Fibroblast of skin of right biceps (primary cell): Measurements from ENCODE around the gene PGM5.

ENCODE experiments used
- DNase-seq: peaks from one replicate; pipeline ENCODE4 v3.0.0-alpha.2; 2013

PGM5 gene

DNA sequence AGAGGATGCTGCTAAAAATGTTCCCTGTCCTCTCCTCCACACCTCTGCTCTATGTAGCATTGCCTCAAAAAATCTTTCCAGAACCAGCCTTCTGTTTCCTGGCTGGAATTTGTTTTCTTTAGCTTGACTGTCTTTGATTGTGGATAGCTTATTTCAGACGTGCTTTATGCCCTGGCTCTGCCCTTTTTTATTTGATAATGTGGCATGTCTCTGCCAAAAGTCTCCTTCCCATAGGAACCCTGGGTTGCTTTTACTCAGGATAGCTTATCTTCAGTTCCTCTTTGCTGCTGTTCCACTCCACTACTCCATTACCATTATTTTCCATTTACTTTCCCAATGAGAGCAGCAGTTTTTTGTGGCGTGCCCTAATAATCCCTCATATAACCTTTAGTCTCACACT is 185.2 kb downstream of the PGM5 start:
- no peak for DNase-seq

DNA sequence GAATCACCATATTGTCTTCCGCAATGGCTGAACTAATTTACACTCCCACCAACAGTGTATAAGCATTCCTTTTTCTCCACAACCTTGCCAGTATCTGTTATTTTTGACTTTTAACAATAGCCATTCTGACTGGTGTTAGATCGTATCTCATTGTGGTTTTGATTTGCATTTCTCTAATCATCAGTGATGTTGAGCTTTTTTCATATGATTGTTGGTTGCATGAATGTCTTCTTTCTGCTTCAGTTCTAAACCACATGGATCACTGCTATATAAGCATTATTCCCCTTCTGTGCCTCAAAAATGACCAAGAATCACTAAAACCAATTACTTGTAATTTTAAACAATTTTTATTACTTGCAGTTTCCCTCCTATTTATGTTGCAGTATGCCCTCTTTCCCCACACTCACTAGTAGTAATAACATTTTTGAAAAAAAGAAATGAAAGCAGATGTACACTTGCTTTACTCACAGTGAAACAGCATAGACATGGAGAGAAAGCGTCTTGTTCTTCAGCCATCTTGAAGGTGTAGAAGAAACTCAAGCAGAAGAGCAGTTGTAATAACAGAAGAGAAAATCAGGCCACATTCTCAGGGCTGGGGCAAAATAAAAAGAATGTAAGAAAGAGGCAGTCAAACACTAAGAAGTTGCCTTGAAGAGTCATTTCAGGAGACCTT is 188.8 kb downstream of the PGM5 start:
- no peak for DNase-seq

DNA sequence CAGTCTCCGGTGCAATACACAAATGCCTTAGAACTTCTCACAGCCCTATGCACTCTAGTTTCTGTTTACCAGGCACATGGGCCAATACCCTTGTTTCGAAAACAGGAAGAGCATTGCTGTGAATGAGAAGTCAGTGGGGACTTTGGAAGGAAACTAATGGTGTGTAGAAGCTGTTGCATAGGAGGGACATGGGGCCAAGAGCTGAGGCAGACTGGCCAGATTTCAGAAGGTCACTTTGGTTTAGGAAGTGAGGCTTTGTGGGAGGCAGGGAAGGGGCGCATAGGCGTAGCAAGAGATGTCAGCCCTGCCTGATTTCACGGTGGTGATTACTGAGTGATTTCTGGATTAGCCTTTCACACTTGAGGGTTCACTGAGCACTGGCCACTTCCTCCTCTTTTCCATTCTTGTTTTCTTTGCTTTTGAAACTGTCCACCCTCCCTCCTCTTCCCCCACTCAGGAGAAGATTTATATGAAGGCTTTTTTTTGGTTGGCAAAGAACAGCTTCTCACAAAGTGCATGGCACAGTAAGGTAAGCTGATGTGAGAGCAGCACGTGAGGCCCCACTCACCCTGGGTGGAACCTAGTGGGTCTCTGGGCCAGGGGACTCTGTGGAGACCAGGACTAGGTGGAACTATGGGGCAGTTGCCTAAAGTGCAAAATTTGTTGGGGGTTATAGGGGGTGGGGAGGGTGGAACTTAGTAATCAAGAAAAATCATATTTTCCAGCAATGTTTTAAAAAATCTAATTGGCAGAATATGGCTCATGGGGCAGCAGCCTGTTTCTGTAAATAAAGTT is 190.4 kb downstream of the PGM5 start:
- DNase-seq: no peak

DNA sequence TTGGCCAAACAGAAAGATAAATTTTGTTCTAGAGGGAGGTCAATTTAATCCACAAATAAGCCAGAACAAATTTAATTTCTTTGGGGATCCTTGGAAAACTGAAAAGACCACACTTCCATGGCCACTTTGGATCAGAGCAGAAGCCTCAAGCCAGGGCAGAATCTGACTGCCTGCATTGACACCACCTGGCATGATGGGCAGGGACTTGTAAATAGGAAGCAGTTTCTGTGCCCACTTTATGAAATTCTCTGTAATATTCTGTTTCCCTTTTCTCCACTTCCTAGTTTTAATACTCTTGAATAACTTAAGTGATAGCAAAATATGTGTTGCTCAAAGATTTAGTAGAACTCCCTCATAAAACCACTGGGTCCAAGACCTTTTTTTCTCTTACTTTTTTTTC is 191.0 kb downstream of the PGM5 start:
- DNase-seq: no peak

DNA sequence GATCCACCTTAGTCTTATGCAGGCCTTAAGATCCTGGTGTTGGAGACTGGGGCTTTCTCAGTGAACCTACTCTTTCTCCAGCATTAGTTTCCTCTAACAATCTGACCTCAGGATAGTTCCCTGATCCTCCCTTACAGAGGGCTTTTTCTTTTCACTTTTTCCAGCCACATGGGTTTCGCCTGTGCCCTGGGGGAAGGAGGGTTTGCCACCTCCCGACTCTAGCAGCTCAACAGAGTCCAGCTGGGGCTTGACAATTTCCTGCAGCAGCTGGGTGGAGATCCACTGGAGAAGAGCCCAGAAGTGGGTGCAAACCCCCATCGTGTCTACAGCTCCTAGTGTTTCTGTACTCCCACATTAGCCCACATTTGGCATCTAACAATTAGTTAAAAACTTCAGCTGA is 191.8 kb downstream of the PGM5 start:
- no peak for DNase-seq

DNA sequence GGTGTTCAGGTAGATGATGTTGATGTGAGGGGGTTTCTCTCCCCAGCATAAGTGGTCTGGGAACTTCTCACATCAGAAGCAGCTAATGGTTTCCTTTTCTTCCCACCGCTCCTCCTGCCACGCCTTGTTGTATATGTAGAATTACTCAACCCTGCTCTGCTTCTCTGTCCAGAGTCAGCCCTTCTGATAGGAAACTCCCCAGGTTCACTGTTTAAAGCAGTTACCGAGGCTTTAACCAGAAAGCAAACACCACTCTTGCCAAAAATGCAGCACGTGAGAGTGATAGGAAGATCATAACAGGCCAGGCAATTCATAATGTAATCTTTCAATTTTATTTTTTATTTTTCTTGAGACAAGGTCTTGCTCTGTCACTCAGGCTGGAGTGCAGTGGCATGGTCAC is 194.8 kb downstream of the PGM5 start:
- no peak for DNase-seq

DNA sequence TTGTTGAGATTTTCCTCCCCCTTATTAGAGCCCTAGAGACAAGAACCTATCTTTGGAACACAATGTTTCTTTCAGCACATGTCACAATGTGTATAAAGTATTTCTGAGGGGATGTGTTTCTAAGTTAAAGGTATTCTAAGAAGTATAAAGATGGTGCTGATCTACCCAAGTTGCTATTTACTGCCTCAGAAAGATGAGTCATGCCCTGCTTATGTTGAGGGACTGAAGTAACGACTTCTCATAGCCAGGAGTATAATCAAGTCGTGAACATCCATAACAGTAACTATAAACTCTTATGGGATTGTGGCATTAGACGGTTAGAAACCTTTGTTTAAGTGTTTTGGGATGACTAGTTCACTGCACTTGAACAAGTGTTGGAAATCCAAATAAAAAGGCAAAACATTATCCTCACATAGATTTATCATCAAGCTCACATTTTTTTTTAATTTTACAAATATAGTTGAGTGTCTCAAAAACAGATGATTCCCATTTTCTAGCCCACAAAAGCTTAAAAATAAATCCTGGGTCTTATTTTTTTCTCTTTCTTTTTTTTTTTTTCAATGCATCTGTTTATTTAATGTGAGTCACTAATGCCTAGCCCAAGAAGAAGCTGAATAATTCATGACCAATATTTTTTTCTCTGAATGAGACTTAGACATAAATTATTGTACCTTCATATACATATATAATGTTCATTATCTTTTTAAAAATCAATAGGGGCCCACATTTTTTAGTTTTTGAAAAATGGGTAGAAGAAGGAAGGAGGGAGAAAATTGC is 196.5 kb downstream of the PGM5 start:
- DNase-seq: peak; percentile 33

DNA sequence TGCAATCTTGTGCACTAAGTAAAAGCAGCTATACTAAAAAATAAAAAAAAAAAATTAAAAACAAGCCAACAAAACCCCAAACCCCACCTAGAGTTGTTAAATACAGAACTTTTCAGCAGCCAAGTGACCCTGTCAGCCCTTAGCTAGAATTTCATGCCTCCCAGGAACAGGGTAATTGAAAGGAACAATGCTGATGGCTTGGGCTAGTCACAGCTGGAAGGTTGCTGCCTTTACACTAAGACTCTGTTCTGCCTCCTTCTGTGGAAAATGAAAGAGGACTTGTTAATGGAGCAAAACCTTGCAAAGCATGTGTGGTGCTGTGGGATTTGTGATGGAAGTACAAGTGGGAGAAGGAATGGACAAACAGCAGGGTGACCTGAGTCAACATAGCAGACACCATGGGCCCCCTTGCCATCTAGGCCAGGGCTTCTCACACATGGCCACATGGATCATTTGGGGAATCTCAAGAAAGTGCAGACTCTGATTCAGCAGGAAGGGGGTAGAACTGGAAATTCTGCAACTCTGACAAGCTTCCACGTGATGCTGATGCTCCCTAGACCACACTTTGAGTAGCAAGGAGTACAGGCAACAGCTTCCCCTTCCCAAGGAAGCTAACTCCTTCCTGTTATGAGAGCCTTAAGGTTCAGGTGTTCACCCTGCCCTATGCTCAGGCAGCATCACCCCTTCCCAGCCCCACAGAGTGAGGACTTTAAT is 199.2 kb downstream of the PGM5 start:
- DNase-seq: no peak

DNA sequence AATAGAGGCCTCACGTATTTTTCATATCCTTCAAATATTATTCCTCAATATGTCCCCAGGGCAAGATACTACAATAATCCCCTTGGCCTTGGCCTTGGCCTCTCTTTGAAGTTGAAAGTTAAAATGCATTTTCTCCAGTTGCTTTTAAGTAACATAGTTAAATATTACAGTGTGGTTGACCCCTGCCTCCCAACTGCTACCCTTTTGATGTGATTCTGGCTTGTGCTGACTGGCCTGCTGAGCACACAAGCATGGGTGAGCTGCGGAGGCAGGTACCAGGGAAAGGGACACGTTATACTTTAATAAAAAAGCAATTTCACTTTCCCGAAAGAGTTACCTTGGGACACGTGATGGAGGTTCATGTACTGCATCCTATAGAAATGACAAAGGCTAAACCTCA is 202.1 kb downstream of the PGM5 start:
- no peak for DNase-seq

DNA sequence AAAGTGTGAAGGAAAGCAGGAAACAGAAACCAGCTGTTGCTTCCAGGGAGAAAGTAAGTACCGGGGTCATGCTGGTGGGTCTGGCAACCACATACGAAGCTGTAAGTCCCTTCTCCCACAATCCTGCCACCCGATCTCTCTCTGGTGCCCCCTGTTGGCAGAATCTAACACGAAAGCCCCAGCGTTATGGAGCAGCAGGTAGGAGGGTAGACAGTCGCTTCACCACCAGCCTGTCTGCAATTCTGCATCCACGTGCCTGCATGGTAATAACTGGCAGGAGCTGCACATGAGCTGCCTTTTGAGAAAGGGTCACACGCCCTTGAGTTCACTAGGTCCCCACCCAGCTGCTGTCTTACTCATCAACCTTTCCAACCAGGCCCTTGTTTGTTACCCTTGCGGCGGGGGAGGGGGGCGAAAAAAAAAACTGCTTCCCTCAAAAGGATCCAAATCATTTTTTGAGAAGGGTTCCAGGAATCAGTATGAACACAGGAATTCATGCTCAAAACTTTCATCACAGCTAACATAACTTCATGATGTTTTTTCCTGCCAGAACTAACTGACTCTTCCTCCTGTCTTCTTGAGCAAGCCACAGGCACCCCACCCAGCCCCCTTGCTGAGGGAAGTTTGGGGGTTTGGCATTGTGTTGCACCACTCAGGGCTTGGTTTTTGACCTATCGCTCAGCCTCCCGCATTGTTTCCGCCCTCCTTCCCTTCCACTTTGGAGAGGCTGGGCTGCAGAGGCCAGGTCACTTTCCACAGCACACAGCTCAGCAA is 203.8 kb downstream of the PGM5 start:
- peak; percentile 5 for DNase-seq

DNA sequence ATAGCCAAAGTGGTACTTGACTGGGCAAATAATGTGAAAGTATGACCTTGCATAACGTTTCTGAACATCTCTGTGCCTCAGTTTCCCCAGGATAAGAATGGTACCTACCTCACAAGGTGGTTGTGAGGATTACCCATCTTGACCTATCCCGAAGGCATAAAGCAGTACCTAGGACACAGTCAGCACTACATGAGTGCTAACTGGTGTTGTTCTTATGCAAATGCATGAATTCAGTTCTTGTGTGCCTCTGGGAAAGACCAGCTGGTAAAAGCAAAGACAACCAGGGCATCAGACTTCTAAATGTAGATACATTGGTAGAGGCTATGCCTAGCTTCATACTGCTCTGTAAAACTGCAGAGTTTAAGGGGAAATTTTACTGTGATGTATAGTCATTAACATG is 206.1 kb downstream of the PGM5 start:
- no peak for DNase-seq

DNA sequence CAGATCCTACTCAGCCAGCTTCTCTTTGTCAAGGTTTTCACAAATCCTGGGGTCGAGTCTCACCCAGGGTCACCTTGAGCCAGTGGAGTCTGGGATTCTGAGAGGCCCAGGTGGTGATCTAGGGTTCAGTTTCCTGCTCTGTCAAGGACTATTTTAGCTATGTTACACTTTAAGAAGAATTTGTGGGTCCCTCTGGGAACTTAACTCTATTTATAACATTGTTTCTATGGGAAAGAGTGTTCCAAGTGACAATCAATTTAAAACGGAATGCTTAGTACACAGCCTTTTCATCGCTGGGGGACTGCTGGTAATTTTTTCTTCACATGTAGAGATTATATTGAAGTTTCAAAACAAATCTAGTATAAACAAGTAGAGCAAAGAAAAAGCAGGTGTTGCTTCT is 211.2 kb downstream of the PGM5 start:
- no peak for DNase-seq

DNA sequence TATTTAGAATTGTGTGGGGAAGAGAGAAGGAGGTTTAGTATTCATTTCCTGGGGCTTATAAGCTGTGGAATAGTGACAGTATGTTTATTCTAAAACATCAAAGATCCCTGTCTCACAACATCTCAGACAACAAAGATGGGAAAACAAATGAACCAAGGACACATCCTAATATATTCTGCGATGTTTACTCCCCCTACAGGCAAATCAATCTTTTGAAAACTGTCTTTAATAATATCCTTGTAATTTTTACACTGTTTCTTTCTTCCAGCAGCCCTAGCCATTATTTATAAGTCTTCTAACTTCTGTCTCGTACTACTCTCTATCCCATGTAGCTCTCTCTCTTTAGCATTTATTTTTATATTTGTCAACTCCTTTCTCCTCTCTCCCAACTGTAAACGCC is 217.7 kb downstream of the PGM5 start:
- no peak for DNase-seq

DNA sequence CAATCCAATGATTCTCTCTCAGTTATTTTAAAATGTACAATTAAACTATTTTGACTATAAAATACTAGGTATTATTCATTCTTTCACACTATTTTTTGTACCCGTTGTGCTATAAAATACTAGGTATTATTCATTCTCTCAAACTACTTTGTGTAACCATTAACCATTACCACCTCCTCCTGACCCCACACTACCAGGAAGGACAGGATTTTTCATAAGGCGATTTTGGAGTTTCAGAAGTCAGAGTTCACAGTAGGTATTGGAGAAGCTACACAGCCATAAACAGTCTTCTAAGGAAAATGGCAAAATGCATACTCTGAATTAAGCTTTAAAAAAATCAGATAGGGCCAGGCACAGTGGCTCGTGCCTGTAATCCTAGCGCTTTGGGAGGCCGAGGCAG is 219.4 kb downstream of the PGM5 start:
- no peak for DNase-seq

DNA sequence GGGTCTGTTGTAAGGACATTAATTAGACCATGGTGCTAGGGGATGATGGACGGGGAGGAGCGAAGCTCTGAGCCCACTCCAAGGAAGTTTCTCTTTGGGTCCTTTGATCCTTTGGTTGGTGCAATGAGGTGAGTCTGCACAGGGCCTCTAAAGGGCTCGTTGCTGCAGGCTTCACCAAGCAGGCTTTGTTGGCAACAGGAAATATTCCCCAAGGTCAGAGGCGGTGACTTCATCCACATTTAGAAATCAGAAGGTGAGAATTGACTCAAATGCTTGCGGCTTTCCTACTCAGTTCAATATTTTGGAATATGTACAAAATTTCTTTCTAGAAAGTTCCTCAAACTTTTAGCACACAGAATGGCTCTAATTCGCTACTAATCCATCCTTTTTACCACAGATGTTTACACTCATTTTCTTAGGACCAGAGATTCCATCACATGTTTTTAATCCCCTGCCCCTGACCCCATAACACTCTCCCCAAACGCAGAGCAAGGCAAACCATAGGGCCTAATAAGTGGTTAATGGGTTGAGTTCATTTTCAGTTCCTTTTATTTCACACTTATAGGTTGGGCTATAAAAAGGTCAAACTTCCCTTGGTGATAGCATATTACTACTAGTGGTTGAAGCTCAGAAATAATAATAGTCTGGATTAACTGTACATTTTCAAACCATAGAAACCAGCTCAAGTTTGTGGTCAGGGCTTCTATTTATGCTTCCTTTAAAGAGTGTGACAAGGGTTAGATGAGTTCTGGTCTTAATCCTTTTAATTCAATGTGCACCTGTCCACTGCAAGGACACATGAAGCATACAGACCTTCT is 221.6 kb downstream of the PGM5 start:
- no peak for DNase-seq
